Measurements from ENCODE around the gene EIF2S3. TPM values are rescaled to one million over a fixed set of nuclear protein-coding genes. Genes with fewer than 3 reads are reported as not detected.

EIF2S3 gene
- total RNA-seq, 1 donor from 2014 or later = 208 TPM

DNA sequence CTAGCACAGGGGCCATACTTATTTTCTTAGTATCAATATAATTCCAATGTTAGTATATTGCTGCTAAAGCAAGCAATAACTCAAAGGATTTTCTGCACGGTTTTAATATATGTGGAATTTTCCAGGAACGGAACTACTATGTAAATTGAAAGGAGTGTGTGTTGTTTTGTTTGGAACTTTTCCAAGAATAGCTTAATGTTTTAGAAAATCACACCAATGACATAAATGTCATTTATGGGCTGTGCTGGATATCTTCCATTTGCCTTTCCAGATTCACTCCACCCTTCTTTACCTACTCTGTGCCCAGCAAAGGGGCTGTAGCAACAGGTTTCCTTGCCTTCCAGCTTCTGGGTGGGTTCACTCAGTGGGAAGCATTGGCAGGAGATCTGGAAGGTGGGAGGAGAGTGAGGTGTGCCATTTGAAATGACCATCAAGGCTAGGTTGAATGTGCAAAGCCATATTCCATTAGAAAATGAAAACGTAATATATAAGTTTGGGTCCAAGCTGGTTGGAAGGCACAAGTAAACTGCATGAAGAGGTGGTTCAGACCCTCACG is 69.6 kb downstream of the EIF2S3 start:
- H3K36me3 ChIP-seq (ENCODE audit: control insufficient read depth, insufficient read depth, low read length) = no peaks in the 10 kb centered on the region
- no peak for DNase-seq (ENCODE audit: low read depth)

DNA sequence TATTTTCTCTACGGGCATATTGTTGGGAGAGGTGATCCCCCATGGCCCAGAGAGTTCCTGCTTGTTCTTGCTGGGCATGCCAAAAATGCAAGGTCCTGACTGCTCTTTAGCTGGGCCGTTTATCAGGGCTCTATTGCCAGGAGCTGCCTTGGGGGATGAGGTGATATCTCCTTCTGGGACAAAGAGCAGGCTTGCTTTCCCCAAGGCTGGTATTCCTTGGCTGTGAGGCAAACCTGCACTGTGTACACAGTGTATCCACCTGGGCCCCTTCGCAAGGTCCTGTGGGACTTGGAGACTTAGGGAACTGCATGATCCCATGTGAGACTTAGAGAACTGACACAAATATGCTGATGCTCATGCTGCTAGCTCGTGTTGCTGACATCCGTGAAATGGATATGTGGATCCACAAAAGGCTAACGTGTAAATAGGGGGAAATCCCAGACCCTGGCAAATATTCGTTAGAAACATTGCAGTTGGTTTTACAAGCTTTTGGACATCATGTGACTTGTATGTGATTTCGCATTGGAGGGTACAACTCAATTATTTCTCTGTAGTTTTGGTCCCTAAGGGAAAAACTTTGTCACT is 70.4 kb downstream of the EIF2S3 start:
- H3K27me3 ChIP-seq (ENCODE audit: control insufficient read depth, insufficient read depth, low read length) = peaks cover 8% of the 10 kb centered on the region
- no peak overlapping the region for H3K4me3 ChIP-seq (ENCODE audit: low read depth, low read length)
- DNase-seq (ENCODE audit: low read depth) = no peak
- TF ChIP-seq, protein P1, sequence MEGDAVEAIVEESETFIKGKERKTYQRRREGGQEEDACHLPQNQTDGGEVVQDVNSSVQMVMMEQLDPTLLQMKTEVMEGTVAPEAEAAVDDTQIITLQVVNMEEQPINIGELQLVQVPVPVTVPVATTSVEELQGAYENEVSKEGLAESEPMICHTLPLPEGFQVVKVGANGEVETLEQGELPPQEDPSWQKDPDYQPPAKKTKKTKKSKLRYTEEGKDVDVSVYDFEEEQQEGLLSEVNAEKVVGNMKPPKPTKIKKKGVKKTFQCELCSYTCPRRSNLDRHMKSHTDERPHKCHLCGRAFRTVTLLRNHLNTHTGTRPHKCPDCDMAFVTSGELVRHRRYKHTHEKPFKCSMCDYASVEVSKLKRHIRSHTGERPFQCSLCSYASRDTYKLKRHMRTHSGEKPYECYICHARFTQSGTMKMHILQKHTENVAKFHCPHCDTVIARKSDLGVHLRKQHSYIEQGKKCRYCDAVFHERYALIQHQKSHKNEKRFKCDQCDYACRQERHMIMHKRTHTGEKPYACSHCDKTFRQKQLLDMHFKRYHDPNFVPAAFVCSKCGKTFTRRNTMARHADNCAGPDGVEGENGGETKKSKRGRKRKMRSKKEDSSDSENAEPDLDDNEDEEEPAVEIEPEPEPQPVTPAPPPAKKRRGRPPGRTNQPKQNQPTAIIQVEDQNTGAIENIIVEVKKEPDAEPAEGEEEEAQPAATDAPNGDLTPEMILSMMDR (IDR thresholded peaks at IDR 0.05; ENCODE audit: insufficient read depth, low read length, poor library complexity, severe bottlenecking) = no peak
- no peaks in the 10 kb centered on the region for H3K36me3 ChIP-seq (ENCODE audit: control insufficient read depth, insufficient read depth, low read length)

More for the DNA sequence above, 69.6 kb downstream of the EIF2S3 start:
- Histone ChIP-seq H3K4me3 (ENCODE audit: low read depth, low read length) (no peak overlapping the region), H3K27me3 (ENCODE audit: control insufficient read depth, insufficient read depth, low read length) (peaks cover 8% of the 10 kb centered on the region)
- TF ChIP-seq, protein P1 (IDR thresholded peaks at IDR 0.05; ENCODE audit: insufficient read depth, low read length, poor library complexity, severe bottlenecking) = no peak

Other genes with a start within 250 kb of the EIF2S3 start
- gene APOO, start 147.0 kb upstream of the EIF2S3 start, total RNA-seq = 14.0 and 17.3 TPM in 2 replicates
- 0.34 TPM in 1 of 2 replicates, not detected in the other for gene CXorf58, start 146.9 kb upstream of the EIF2S3 start, total RNA-seq
- 4.4 and 4.6 TPM in 2 replicates for gene KLHL15, start 27.8 kb upstream of the EIF2S3 start, total RNA-seq
- gene ZFX, start 94.8 kb downstream of the EIF2S3 start, total RNA-seq = 17.6 and 19.7 TPM in 2 replicates